Epithelial cell of esophagus (primary cell): Measurements from ENCODE around the gene DEPDC4.
"Not testable (repeated sequence)": the region's sequence is repeated elsewhere in the genome, so short reads cannot be mapped to it uniquely, and the experiment has no call there.

Experiments
- DNase-seq: peaks from one replicate; pipeline ENCODE4 v3.0.0; 2010; ENCODE audit warnings: low read depth
- H3K4me3 ChIP-seq: 2 replicates; pipeline ENCODE4 v1.5.1; 2011; ENCODE audit warnings: mild to moderate bottlenecking, low read length, control low read depth
- TF ChIP-seq, protein P1 (sequence below): IDR thresholded peaks from 2 replicates; pipeline ENCODE4 v1.5.1; 2011; ENCODE audit warnings: low read depth, mild to moderate bottlenecking, low read length, control low read depth, inconsistent platforms; ENCODE audit not compliant: insufficient read depth; ENCODE audit errors: missing control alignments

The DEPDC4 gene

DNA sequence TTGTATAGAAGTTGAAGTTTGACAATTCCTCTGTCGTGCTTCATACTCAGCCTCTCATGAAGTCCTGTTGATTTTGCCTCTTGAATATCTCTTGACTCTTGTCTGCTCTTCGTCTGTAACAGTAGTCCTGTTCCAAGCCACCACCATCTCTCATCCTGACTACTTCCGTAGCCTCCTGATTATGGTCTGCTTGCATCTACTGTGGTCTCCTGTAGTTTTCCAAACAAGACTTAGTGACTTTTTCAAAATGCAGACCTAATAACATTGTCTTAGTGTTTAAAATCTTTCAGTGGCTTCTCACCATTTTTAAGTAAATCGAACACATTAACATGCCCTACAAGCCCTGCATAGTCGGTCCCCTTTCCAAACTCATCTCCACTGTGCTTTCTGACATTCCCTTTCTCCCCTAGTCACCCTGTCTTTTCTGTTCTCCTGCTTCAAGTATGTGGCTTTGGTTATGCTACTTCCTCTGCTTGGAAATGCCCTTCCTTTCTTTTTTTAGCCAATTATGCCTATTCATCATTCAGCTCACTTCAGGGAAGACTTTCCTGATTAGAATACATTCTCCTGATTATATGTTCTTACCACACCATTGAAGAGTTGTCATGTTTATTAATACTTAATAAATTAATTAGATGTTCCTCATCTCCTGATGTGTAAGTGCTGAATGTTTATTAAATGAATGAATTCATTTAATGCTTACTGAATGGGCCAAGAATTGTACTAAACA is 2.1 kb upstream of the DEPDC4 start:
- H3K4me3 ChIP-seq: peak overlapping the region; percentile 84
- TF ChIP-seq, protein P1, sequence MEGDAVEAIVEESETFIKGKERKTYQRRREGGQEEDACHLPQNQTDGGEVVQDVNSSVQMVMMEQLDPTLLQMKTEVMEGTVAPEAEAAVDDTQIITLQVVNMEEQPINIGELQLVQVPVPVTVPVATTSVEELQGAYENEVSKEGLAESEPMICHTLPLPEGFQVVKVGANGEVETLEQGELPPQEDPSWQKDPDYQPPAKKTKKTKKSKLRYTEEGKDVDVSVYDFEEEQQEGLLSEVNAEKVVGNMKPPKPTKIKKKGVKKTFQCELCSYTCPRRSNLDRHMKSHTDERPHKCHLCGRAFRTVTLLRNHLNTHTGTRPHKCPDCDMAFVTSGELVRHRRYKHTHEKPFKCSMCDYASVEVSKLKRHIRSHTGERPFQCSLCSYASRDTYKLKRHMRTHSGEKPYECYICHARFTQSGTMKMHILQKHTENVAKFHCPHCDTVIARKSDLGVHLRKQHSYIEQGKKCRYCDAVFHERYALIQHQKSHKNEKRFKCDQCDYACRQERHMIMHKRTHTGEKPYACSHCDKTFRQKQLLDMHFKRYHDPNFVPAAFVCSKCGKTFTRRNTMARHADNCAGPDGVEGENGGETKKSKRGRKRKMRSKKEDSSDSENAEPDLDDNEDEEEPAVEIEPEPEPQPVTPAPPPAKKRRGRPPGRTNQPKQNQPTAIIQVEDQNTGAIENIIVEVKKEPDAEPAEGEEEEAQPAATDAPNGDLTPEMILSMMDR: no peak
- no peak for DNase-seq

DNA sequence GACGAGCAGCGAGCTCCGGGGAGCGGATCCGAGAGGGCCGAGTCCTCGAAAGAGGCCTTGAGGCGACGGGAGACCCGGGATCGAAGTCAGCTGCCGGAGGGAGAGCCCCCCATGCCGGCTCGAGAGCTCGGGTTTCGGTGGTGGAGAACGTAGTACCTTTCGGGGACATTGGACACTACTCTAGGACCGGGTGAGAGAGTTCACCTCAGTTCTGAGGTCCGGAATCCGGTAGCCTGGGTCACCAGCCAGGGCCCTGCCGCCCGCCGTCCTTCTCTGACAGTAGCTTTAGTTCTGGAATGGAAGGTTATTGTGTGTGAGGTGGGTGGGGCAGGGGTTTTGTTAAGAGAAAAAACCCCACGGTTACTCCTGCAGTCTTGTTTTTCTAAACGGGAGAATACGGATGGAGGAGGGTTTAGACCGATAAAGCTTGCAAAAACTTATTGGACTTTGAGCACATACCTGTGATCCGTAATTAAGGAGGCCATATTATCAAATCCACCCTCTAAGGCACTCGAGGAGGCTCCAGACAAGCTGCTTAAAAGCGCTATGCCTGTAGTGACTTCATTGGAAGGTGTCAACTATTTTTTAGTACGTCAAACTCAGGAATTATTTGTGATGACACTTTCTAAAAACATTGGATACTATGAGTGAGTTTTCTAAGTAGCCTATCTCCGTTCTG is 863 bp upstream of the DEPDC4 start:
- TF ChIP-seq, protein P1: no peak
- DNase-seq: peak; percentile 45
- H3K4me3 ChIP-seq: peak overlapping the region; percentile 84

DNA sequence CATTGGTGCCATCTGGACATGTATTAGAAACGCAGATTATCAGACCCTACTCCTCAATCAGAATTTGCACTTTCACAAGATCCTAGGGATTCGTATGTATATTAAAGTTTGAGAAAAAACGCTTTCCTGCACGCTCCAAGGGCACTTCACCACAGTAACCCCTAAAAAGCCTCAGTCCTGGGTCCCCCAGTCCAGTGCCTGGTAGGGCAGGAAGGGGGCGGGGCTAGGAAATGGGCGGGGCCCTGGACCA is 369 bp downstream of the DEPDC4 start:
- H3K4me3 ChIP-seq: peak overlapping the region; percentile 84
- TF ChIP-seq, protein P1: no peak
- DNase-seq: no peak

DNA sequence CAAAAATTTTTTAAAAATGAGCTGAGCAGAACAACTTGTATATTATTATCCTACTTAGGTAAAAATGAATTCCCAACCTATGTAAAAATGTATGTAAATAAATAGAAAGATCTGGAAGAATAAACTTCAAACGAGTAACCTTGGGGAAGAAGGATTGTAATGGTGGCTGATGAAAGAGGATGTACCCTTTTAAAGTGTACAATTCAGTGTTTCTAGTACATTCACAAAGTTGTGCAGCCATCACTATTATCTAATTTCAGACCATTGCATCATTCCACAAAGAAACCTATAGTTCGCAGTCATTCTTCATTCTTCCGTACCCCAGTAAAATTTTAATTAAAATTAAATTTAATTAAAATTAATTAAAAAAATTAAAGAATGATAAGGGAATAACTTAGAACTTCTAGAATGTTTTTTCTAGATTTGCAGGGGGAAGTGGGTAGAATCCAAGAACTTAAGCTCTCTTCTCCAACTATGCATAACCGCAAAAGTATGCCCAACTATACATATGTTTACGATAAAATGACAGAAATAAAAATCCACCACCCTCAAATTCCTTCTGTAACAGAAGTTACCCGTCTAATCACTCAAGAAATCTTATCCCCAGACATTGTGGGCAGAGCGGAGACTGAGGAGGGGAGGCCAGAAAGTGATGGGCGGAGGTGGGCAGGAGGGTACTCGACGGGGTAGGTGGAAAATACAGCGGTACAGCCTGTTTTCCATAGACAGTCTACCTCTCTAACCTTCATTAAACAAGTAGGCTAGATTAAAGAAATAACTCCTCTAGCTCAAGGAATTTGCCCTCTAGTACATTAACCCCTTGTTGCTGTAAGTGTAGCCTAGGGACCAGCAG is 921 bp downstream of the DEPDC4 start:
- H3K4me3 ChIP-seq: peak overlapping the region; percentile 84
- TF ChIP-seq, protein P1: no peak
- DNase-seq: no peak

DNA sequence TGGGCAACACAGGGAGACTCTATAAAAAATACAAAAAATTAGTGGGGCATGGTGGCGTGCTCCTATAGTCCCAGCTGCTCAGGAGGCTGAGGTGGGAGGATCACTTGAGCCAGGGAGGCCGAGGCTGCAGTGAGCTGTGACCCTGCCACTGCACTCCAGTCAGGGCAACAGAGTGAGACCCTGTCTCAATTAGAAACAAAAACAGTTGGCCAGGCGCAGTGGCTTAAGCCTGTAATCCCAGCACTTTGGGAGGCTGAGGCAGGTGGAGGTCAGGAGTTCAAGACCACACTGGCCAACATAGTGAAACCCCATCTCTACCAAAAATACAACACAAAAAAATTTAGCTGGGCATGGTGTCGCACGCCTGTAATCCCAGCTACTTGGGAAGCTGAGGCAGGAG is 1.8 kb downstream of the DEPDC4 start:
- H3K4me3 ChIP-seq, DNase-seq: not testable (repeated sequence)

DNA sequence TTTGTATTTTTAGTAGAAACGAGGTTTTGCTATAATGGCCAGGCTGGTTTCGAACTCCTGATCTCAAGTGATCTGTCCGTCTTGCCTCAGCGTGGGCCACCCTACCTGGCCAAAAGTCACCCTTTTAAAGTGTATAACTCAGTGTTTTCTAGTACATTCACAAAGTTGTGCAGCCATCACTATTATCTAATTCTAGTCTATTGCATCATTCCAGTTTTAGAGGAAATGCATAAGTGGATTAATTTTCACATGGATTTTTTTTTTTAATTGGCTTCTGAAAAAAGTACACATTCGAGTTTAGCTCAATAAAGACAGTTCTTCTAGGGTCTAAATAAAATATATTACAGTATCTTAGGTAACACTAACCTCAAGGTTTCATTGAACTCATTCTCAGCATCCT is 3.7 kb downstream of the DEPDC4 start:
- DNase-seq: no peak
- no peak overlapping the region for H3K4me3 ChIP-seq
- TF ChIP-seq, protein P1: no peak

DNA sequence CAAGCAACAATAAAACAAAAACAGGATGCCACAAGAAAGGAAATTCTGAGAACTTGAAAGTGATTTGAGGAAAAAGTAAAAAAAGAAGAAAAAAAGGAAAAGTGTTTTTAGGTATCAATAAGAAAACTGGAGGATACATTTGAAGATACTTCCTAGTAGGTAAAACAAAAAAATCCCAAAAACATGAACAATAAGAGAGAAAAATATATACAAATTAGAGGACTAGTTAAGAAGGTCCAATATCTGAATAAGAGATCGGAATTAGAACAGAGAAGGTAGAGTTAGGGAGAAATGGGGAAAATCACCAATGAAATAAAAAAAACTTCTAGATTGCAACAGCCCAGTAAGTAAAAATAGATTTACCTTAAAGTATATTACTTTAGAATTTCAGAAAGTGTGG is 8.8 kb downstream of the DEPDC4 start:
- TF ChIP-seq, protein P1: no peak
- no peak for DNase-seq
- no peak overlapping the region for H3K4me3 ChIP-seq
